Uterus (tissue), 4 donors: Measurements from ENCODE around the gene SLC35F1. TPM values are rescaled to one million over a fixed set of nuclear protein-coding genes. Genes with fewer than 3 reads are reported as not detected.

ENCODE experiments used
- DNase-seq, 2 donors: peaks; one replicate each; pipeline ENCODE4 v3.0.0-alpha.2; 2019 to 2020
- H3K27ac ChIP-seq, 2 donors: fragments of 200-600 bp; sonication (generic); 1 replicate in 1 of 2; 2 replicates in 1 of 2; pipeline ENCODE4 v1.5.1; 2016 to 2018
- H3K27me3 ChIP-seq, 2 donors: fragments of 200-600 bp; sonication (generic); one replicate each; pipeline ENCODE4 v1.5.1; 2018 to 2019; ENCODE audit warnings: control low read depth in 1 of 2
- H3K36me3 ChIP-seq, 2 donors: fragments of 200-600 bp; sonication (generic); one replicate each; pipeline ENCODE4 v1.5.1; 2019; ENCODE audit warnings: control low read depth in 1 of 2
- H3K4me1 ChIP-seq, 2 donors: fragments of 200-600 bp; sonication (generic); one replicate each; pipeline ENCODE4 v1.5.1; 2018 to 2019; ENCODE audit warnings: control low read depth in 1 of 2
- H3K4me3 ChIP-seq, 2 donors: fragments of 200-600 bp; sonication (generic); 1 replicate in 1 of 2; 2 replicates in 1 of 2; pipeline ENCODE4 v1.5.1; 2018 to 2019; ENCODE audit warnings: mild to moderate bottlenecking in 1 of 2
- H3K9me3 ChIP-seq, 2 donors: fragments of 200-600 bp; sonication (generic); one replicate each; pipeline ENCODE4 v1.5.1; 2019; ENCODE audit warnings: control low read depth in 1 of 2
- CTCF ChIP-seq, 4 experiments: fragments of 200-600 bp in 2 of 4; fragments of 450-650 bp in 2 of 4; sonication (generic) in 2 of 4; IDR thresholded peaks; one replicate each; pipeline ENCODE4 v1.5.1; 2016 to 2019; ENCODE audit warnings: antibody characterized with exemption in 4 of 4, mild to moderate bottlenecking in 2 of 4, moderate library complexity in 1 of 4
- POLR2A ChIP-seq, 2 donors: fragments of 450-650 bp; IDR thresholded peaks; one replicate each; pipeline ENCODE4 v1.6.1; 2016; ENCODE audit warnings: antibody characterized with exemption in 2 of 2, mild to moderate bottlenecking in 1 of 2, moderate library complexity in 1 of 2
- intact Hi-C: fragments of 100-400 bp; cut with DNase I; formaldehyde crosslinking; loops from one replicate; pipeline ENCODE4 v1.15.1; 2023; ENCODE audit warnings: low total_unique reads
- total RNA-seq, 4 donors: library from RNA; depleted of rRNA in 3 of 4; stranded (reverse); fragments of >200 nt in 3 of 4; gene quantifications; one replicate each; pipeline versions ENCODE4 v1.1.0 to v1.2.4, GENCODE V29; 2014 to 2023
- donor health status: DM: yes; HTN: yes; CAD: no.

SLC35F1 gene
- total RNA-seq, 4 donors from 2014 or later: 1.0 to 12.1 (median 9.7) TPM

GRCh38 chr6:117985916-117986315, 78.9 kb downstream of the SLC35F1 start:
- Histone ChIP-seq H3K27ac (no peak overlapping the region), H3K9me3 (no peaks in the 10 kb centered on the region), H3K4me1 (no peaks in the 10 kb centered on the region), H3K27me3 (no peaks in the 10 kb centered on the region), H3K36me3 (no peaks in the 10 kb centered on the region), H3K4me3 (no peak overlapping the region)
- no peak for TF ChIP-seq POLR2A (IDR thresholded peaks at IDR 0.05)
- TF ChIP-seq CTCF (IDR thresholded peaks at IDR 0.05): no peak
- intact Hi-C loops: no loop called here
- no peak for DNase-seq

GRCh38 chr6:117986396-117986795, 79.3 kb downstream of the SLC35F1 start:
- Histone ChIP-seq H3K4me3 (no peak overlapping the region), H3K27ac (no peak overlapping the region), H3K36me3 (no peaks in the 10 kb centered on the region), H3K9me3 (no peaks in the 10 kb centered on the region), H3K4me1 (no peaks in the 10 kb centered on the region), H3K27me3 (no peaks in the 10 kb centered on the region)
- TF ChIP-seq POLR2A (IDR thresholded peaks at IDR 0.05) (no peak), CTCF (IDR thresholded peaks at IDR 0.05) (no peak)
- DNase-seq: no peak
- intact Hi-C loops: no loop called here

- Histone ChIP-seq H3K27ac (no peak overlapping the region), H3K9me3 (no peaks in the 10 kb centered on the region), H3K27me3 (no peaks in the 10 kb centered on the region), H3K4me1 (no peaks in the 10 kb centered on the region), H3K36me3 (no peaks in the 10 kb centered on the region), H3K4me3 (no peak overlapping the region)
- no peak for TF ChIP-seq CTCF (IDR thresholded peaks at IDR 0.05)
- no peak for TF ChIP-seq POLR2A (IDR thresholded peaks at IDR 0.05)
- DNase-seq: no peak
- intact Hi-C loops: no loop called here
Observed at GRCh38 chr6:117989086-117989485, 82.0 kb downstream of the SLC35F1 start.

- intact Hi-C loops: no loop called here
- Histone ChIP-seq H3K4me1 (no peaks in the 10 kb centered on the region), H3K27me3 (no peaks in the 10 kb centered on the region), H3K9me3 (no peaks in the 10 kb centered on the region), H3K4me3 (no peak overlapping the region), H3K27ac (no peak overlapping the region), H3K36me3 (no peaks in the 10 kb centered on the region)
- no peak for DNase-seq
- TF ChIP-seq POLR2A (IDR thresholded peaks at IDR 0.05) (no peak), CTCF (IDR thresholded peaks at IDR 0.05) (no peak)
Observed at GRCh38 chr6:117990151-117990550, 83.1 kb downstream of the SLC35F1 start.

- Histone ChIP-seq H3K9me3 (no peaks in the 10 kb centered on the region), H3K4me3 (no peak overlapping the region), H3K36me3 (no peaks in the 10 kb centered on the region), H3K27ac (no peak overlapping the region), H3K27me3 (no peaks in the 10 kb centered on the region), H3K4me1 (no peaks in the 10 kb centered on the region)
- TF ChIP-seq POLR2A (IDR thresholded peaks at IDR 0.05): no peak
- intact Hi-C loops: no loop called here
- DNase-seq: no peak
Observed at GRCh38 chr6:117992856-117993255, 85.8 kb downstream of the SLC35F1 start.

- Histone ChIP-seq H3K27me3 (no peaks in the 10 kb centered on the region), H3K4me3 (no peak overlapping the region), H3K27ac (no peak overlapping the region), H3K36me3 (no peaks in the 10 kb centered on the region), H3K4me1 (peaks cover 0 to 4% of the 10 kb centered on the region in 2 donors), H3K9me3 (no peaks in the 10 kb centered on the region)
- no peak for TF ChIP-seq POLR2A (IDR thresholded peaks at IDR 0.05)
- TF ChIP-seq CTCF (IDR thresholded peaks at IDR 0.05): no peak
- intact Hi-C loops: no loop called here
- DNase-seq: no peak
Observed at GRCh38 chr6:118012944-118013343, 105.9 kb downstream of the SLC35F1 start.
